GM12891 (cell line): ENCODE measurements around the gene ADAMTS17.

Experiments used
- POLR2A ChIP-seq: IDR thresholded peaks from 2 replicates; pipeline ENCODE4 v1.6.1; 2011; ENCODE audit warnings: low read depth, low read length, control low read depth
- POLR2AphosphoS5 ChIP-seq: IDR thresholded peaks from 2 replicates; pipeline ENCODE4 v1.6.1; 2011; ENCODE audit warnings: low read depth, low read length, control low read depth
- POU2F2 ChIP-seq: IDR thresholded peaks from 2 replicates; pipeline ENCODE4 v1.6.1; 2011; ENCODE audit warnings: low read depth, mild to moderate bottlenecking, control low read depth, low read length, moderate library complexity
- SPI1 ChIP-seq: IDR thresholded peaks from 2 replicates; pipeline ENCODE4 v1.6.1; 2011; ENCODE audit warnings: low read depth, low read length, control low read depth
- TAF1 ChIP-seq: IDR thresholded peaks from 2 replicates; pipeline ENCODE4 v1.6.1; 2011; ENCODE audit warnings: low read depth, low read length, control low read depth

- TF ChIP-seq POLR2A, result no peak
- no peak for TF ChIP-seq SPI1
- no peak for TF ChIP-seq POLR2AphosphoS5
- no peak for TF ChIP-seq TAF1
- no peak for TF ChIP-seq POU2F2
Measured at GRCh38 chr15:99993681-99994131, 348.1 kb downstream of the ADAMTS17 start.
